Mucosa of stomach (tissue), 1 donor: Measurements from ENCODE around the gene FRY.

Experiments used
- H3K27me3 ChIP-seq: one replicate; pipeline ENCODE4 v1.7.0; 2013; ENCODE audit warnings: mild to moderate bottlenecking, low read length; ENCODE audit not compliant: control insufficient read depth, insufficient read depth
- H3K36me3 ChIP-seq: one replicate; pipeline ENCODE4 v1.7.0; 2013; ENCODE audit warnings: low read length; ENCODE audit not compliant: control insufficient read depth, insufficient read depth
- H3K4me1 ChIP-seq: one replicate; pipeline ENCODE4 v1.7.0; 2013; ENCODE audit warnings: mild to moderate bottlenecking, low read length; ENCODE audit not compliant: control insufficient read depth, insufficient read depth
- H3K4me3 ChIP-seq: one replicate; pipeline ENCODE4 v1.7.0; 2013; ENCODE audit warnings: low read length
- H3K9ac ChIP-seq: one replicate; pipeline ENCODE4 v1.7.0; 2013; ENCODE audit warnings: mild to moderate bottlenecking, low read length, moderate library complexity
- H3K9me3 ChIP-seq: one replicate; pipeline ENCODE4 v1.7.0; 2013; ENCODE audit warnings: mild to moderate bottlenecking, low read length, moderate library complexity; ENCODE audit not compliant: control insufficient read depth
- donor health status: Pancreatic carcinoma.

FRY gene

DNA sequence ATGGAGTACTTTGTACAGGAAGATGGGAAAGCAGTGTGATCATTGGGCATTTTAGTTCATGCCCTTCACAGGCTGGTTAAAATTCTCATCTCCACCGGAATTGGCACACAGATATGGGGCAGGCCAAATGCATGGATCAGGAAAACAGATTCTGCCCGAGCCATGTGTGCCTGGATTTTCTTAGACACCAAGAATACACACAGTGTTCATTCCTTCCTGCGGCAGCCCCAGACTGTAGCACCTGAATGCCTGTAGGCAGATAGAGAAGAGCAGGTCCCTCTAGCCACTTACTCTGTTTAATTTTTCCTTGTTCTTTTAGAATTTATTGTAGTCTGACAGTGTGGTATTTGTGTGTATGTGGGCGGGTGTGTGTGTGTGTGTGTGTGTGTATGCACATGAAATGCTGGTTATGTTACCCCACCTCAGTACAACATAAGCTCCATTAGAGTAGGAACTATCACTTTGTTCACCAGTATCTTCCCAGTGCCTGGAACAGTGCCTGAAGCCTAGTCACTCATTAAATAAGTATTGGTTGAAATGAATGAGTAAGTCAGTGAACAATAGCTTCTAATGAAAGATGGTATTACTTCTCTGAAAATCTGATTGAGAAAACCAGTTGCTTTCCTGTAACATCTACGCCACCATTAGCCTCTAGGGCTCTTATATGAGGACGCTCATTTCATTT is 41.7 kb downstream of the FRY start:
- Histone ChIP-seq H3K27me3 (no peaks in the 10 kb centered on the region), H3K4me3 (no peak overlapping the region), H3K9ac (no peak overlapping the region), H3K36me3 (no peaks in the 10 kb centered on the region), H3K9me3 (no peaks in the 10 kb centered on the region), H3K4me1 (peaks cover 27% of the 10 kb centered on the region)

GRCh38 chr13:32075170-32075851 is 43.7 kb downstream of the FRY start:
- Histone ChIP-seq H3K9ac (no peak overlapping the region), H3K9me3 (no peaks in the 10 kb centered on the region), H3K4me1 (peaks cover 27% of the 10 kb centered on the region), H3K27me3 (no peaks in the 10 kb centered on the region), H3K4me3 (no peak overlapping the region), H3K36me3 (no peaks in the 10 kb centered on the region)

GRCh38 chr13:32079587-32079986 is 48.0 kb downstream of the FRY start:
- Histone ChIP-seq H3K36me3 (no peaks in the 10 kb centered on the region), H3K9me3 (no peaks in the 10 kb centered on the region), H3K4me3 (no peak overlapping the region), H3K27me3 (no peaks in the 10 kb centered on the region), H3K4me1 (peaks cover 13% of the 10 kb centered on the region), H3K9ac (no peak overlapping the region)

DNA sequence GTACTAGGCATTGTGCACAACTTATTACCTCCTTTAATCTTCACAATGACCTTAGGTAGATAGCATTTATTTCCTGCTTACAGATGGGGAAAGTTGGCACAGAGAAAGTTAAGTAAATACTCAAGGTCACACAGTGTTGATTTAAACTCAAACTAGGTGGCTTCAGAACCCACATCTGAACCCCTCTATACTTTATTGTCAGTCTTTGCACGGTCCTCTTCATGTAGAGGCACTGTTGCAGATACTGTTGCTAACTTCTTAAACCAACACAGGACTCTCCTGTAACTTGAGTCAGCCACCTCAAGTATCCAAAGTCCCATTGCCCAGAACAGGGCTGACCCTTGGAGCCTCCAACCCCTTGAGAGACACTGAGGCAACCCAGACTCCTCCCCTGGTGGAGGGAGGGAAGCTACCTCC is 48.8 kb downstream of the FRY start:
- no peaks in the 10 kb centered on the region for H3K36me3 ChIP-seq
- H3K4me3 ChIP-seq: no peak overlapping the region
- peaks cover 5% of the 10 kb centered on the region for H3K4me1 ChIP-seq
- no peaks in the 10 kb centered on the region for H3K27me3 ChIP-seq
- no peak overlapping the region for H3K9ac ChIP-seq
- H3K9me3 ChIP-seq: no peaks in the 10 kb centered on the region

DNA sequence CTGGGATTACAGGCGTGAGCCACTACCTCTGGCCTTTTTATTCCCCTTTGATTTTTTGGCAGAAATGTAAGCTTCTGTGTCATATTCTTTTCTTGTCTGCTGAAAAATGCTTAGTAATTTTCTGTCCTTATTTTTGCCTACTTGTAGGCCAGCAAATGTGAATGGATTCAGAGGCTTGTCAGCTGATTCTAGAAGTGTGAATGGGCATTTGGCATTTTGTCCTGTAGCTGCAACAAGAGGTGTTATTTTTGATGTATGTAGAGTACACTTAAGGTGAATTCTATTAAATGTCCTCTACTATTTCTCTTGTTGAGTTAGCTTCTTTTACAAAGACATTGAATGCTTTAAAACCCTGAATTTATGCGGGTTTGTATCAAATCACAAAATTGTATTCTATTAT is 50.0 kb downstream of the FRY start:
- no peak overlapping the region for H3K4me3 ChIP-seq
- H3K9me3 ChIP-seq: no peaks in the 10 kb centered on the region
- no peaks in the 10 kb centered on the region for H3K27me3 ChIP-seq
- H3K4me1 ChIP-seq: no peaks in the 10 kb centered on the region
- H3K36me3 ChIP-seq: peaks cover 5% of the 10 kb centered on the region
- no peak overlapping the region for H3K9ac ChIP-seq

DNA sequence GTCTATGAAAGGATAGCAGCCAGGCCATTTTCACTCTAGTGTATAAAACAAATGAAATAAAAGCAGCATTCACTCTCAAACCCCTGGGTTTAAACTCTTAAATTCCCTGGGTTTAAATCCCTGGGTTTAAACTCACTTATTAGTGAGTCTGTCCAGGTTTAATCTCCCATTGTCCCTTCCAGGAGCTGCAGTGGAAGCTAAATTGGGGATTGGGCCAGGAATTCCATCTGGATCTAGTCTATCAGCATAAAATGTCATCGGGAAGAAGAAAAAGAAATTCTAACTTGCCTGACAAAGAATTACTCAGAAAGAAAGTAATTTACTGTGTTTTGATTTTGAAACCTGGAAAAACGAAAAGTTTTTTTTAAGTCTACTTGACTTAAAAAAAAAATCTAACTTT is 54.8 kb downstream of the FRY start:
- H3K27me3 ChIP-seq: no peaks in the 10 kb centered on the region
- H3K9ac ChIP-seq: no peak overlapping the region
- peaks cover 5% of the 10 kb centered on the region for H3K36me3 ChIP-seq
- no peaks in the 10 kb centered on the region for H3K4me1 ChIP-seq
- H3K9me3 ChIP-seq: no peaks in the 10 kb centered on the region
- H3K4me3 ChIP-seq: no peak overlapping the region

DNA sequence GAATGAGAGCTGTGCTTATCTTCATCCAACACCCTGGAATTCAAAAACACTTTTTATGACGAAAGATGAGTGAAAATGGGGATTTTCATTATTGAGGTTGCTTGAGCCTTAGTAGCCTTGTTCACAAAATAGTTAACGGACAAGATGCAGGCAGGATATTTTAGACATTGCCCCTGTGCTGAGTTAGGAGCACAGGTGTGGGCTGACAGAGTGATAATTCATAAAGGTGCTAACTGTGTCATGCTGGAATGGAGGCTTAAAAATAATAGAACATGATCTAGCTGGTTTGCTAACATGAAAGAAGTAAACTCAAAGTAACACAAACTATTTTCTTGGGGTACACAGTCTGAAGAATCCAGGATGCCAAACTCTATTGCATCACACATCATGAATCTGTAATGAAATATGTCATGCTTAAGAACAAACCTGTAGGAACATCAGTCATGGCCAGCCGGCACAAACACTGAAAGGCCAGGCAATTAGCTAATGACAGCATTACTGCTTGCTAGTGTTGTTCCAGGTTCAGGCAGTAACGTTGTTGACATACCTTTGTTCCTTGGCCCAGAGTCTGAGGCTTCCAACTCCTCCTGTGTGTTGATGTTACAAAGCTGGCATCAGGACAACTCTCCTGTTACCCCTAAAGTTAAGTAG is 55.3 kb downstream of the FRY start:
- H3K36me3 ChIP-seq: peaks cover 5% of the 10 kb centered on the region
- H3K9me3 ChIP-seq: no peaks in the 10 kb centered on the region
- H3K9ac ChIP-seq: no peak overlapping the region
- H3K4me3 ChIP-seq: no peak overlapping the region
- H3K27me3 ChIP-seq: no peaks in the 10 kb centered on the region
- H3K4me1 ChIP-seq: no peaks in the 10 kb centered on the region

DNA sequence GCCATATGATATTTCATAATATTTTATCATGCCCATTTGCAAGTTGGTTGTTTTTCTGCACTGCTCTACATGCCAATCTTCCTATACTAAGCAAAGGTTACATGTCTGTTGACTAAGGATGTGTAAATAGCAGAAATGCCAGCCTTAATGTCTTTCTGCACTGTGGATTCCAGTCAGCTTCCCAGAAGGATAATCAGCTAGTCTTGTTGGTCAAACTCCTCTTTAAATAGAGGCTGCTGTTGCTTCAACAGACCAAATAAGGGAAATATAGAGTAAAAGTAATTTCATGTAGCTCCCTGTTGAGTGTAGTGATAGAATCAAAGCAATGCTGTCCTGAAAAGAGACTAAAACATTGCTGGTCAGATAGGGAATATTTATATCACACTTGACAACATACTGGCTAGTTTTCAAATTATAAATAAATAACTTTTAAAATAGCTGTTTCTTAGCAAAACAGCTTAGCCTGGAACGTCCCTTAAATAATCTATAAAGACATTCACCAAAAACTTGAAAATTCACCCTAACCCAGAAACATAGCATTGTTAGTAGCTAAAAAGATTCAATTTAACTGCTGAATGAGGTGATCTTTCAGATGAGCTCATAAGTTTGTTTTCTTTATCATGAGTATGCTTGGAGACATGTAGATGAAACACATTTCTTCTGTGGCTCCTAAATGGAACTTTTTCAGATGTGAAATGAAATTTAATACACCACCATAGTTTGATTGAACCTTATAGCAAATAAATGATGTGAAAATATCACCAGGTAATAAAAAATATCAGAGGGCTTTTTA is 56.6 kb downstream of the FRY start:
- Histone ChIP-seq H3K36me3 (peaks cover 5% of the 10 kb centered on the region), H3K4me3 (no peak overlapping the region), H3K9ac (no peak overlapping the region), H3K9me3 (no peaks in the 10 kb centered on the region), H3K4me1 (no peaks in the 10 kb centered on the region), H3K27me3 (no peaks in the 10 kb centered on the region)

DNA sequence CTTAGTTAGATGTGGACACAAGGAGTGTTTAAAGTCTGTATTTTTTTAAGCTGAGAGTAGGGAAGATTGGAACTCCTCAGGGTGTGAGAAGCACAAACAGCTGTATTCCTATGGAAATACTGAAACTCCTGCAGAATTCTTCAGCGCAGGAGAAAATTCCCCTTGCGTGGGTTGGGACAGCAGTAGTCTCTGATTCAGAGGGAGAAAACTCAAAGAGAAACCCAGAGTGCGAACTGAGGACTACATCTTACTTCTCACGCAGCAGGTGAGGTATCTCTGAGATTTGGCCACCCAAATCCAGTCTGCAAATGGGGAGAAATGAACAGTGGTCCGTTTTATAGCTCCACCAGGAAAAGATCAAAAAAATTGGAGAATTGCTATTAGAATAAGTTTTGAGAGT is 60.9 kb downstream of the FRY start:
- Histone ChIP-seq H3K9me3 (no peaks in the 10 kb centered on the region), H3K9ac (no peak overlapping the region), H3K36me3 (no peaks in the 10 kb centered on the region), H3K27me3 (no peaks in the 10 kb centered on the region), H3K4me3 (no peak overlapping the region), H3K4me1 (no peaks in the 10 kb centered on the region)

DNA sequence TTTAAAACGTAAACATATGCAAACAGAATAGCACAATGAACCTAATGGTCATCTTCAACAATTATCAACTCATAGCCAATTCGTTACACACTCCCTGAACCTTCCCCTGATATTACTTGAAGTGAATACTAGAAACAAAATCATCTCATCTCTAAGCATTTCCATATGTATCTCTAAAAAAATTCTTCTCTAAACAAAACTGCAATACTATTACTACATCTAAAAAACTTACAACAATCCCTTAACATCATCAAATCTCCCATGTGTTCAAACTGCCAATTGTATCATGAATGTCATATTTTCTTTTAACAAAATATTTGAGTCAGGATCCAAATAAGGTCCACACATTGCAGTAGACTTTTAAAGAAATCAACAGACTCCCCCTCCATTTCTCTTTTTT is 61.4 kb downstream of the FRY start:
- H3K36me3 ChIP-seq: no peaks in the 10 kb centered on the region
- H3K4me3 ChIP-seq: no peak overlapping the region

GRCh38 chr13:32098272-32098671 is 66.7 kb downstream of the FRY start:
- Histone ChIP-seq H3K36me3 (no peaks in the 10 kb centered on the region), H3K4me3 (no peak overlapping the region), H3K4me1 (no peaks in the 10 kb centered on the region), H3K9ac (no peak overlapping the region), H3K27me3 (no peaks in the 10 kb centered on the region), H3K9me3 (no peaks in the 10 kb centered on the region)

More for the DNA sequence above, 61.4 kb downstream of the FRY start:
- no peak overlapping the region for H3K9ac ChIP-seq
- H3K9me3 ChIP-seq: no peaks in the 10 kb centered on the region
- H3K4me1 ChIP-seq: no peaks in the 10 kb centered on the region
- H3K27me3 ChIP-seq: no peaks in the 10 kb centered on the region
